SK-N-SH (cell line): ENCODE data around the gene NUP205. TPM values are rescaled to one million over a fixed set of nuclear protein-coding genes. Genes with fewer than 3 reads are reported as not detected.

Experiments used
- CTCF ChIA-PET: fragments of 300-600, 350-600 bp; formaldehyde crosslinking; extraction: SDS; loops from one replicate; lab custom pipeline; 2021; lab: Yijun Ruan, JAX
- POLR2A ChIA-PET: fragments of 350-600 bp; sonication (Branson Sonifier 250); formaldehyde crosslinking; extraction: SDS; loops from one replicate; lab custom pipeline; 2020; ENCODE audit warnings: antibody characterized with exemption, inconsistent platforms; lab: Yijun Ruan, JAX
- DNase-seq: peaks from one replicate; pipeline ENCODE4 v3.0.0; 2012
- H2AFZ ChIP-seq: fragments of 200-600 bp; sonication (generic); 2 replicates; pipeline ENCODE4 v1.8.1; 2016; ENCODE audit warnings: antibody characterized with exemption, mild to moderate bottlenecking, low read depth
- H3F3A ChIP-seq: fragments of 200-600 bp; sonication (generic); replicated peaks from 2 replicates; pipeline ENCODE3; 2016; ENCODE audit warnings: antibody characterized with exemption, mild to moderate bottlenecking; ENCODE audit not compliant: insufficient read depth
- H3K27ac ChIP-seq, 2 experiments: fragments of 200-500 bp in 1 of 2; fragments of 200-600 bp in 1 of 2; sonication (Bioruptor generic) in 1 of 2; sonication (generic), shearing (Covaris generic) in 1 of 2; 2 replicates each; pipeline versions ENCODE4 v1.5.1 to v1.6.1; 2014 to 2016; ENCODE audit warnings: low read depth in 2 of 2, inconsistent platforms in 1 of 2, low read length in 1 of 2, mild to moderate bottlenecking in 1 of 2, mixed read lengths in 1 of 2
- H3K27me3 ChIP-seq: fragments of 200-600 bp; sonication (generic), shearing (Covaris generic); 2 replicates; pipeline ENCODE4 v1.6.1; 2016; ENCODE audit warnings: mixed run types; ENCODE audit not compliant: insufficient read depth
- H3K36me3 ChIP-seq, 2 experiments: fragments of 200-500 bp in 1 of 2; fragments of 200-600 bp in 1 of 2; sonication (Bioruptor generic) in 1 of 2; sonication (generic) in 1 of 2; replicated peaks in 1 of 2; 2 replicates each; pipeline versions ENCODE3 to v1.5.1; 2014 to 2016; ENCODE audit warnings: low read length in 1 of 2, mild to moderate bottlenecking in 1 of 2; ENCODE audit not compliant: insufficient read depth in 2 of 2, control insufficient read depth in 1 of 2
- H3K4me1 ChIP-seq, 2 experiments: fragments of 200-500 bp in 1 of 2; fragments of 200-600 bp in 1 of 2; sonication (Bioruptor generic) in 1 of 2; sonication (generic), shearing (Covaris generic) in 1 of 2; 2 replicates each; pipeline versions ENCODE4 v1.5.1 to v1.6.1; 2014 to 2016; ENCODE audit warnings: low read depth in 1 of 2, low read length in 1 of 2, mixed run types in 1 of 2; ENCODE audit not compliant: insufficient read depth in 2 of 2, control insufficient read depth in 1 of 2
- H3K4me2 ChIP-seq: fragments of 200-600 bp; sonication (generic), shearing (Covaris generic); 2 replicates; pipeline ENCODE4 v1.6.1; 2017; ENCODE audit warnings: mixed run types
- H3K4me3 ChIP-seq, 2 experiments: fragments of 200-500 bp in 1 of 2; fragments of 200-600 bp in 1 of 2; sonication (Bioruptor generic) in 1 of 2; sonication (generic), shearing (Covaris generic) in 1 of 2; 2 replicates each; pipeline versions ENCODE4 v1.5.1 to v1.8.1; 2014 to 2016; ENCODE audit warnings: low read depth in 2 of 2, inconsistent platforms in 1 of 2, low read length in 1 of 2, mild to moderate bottlenecking in 1 of 2, mixed read lengths in 1 of 2, moderate library complexity in 1 of 2
- H3K79me2 ChIP-seq: fragments of 200-600 bp; sonication (generic); 2 replicates; pipeline ENCODE4 v1.8.1; 2017; ENCODE audit warnings: mild to moderate bottlenecking; ENCODE audit not compliant: insufficient read depth
- H3K9ac ChIP-seq: fragments of 200-600 bp; sonication (generic); 2 replicates; pipeline ENCODE4 v1.6.1; 2017; ENCODE audit warnings: mixed run types
- H3K9me2 ChIP-seq: fragments of 200-600 bp; sonication (generic); 2 replicates; pipeline ENCODE4 v1.6.1; 2017; ENCODE audit warnings: mixed run types
- H3K9me3 ChIP-seq: fragments of 200-600 bp; sonication (generic); 2 replicates; pipeline ENCODE4 v1.6.1; 2017; ENCODE audit warnings: mixed run types, mild to moderate bottlenecking, moderate library complexity
- H4K20me1 ChIP-seq: fragments of 200-600 bp; sonication (generic); 2 replicates; pipeline ENCODE4 v1.6.1; 2017; ENCODE audit warnings: mild to moderate bottlenecking, mixed run types; ENCODE audit not compliant: insufficient read depth
- CHD2 ChIP-seq: fragments of 150-350 bp; IDR thresholded peaks from 2 replicates; pipeline ENCODE4 v1.6.1; 2018; ENCODE audit warnings: low read length; ENCODE audit not compliant: partially characterized antibody
- ELF1 ChIP-seq: IDR thresholded peaks from 2 replicates; pipeline ENCODE4 v1.4.0; 2012
- EP300 ChIP-seq, 2 experiments: IDR thresholded peaks; 2 replicates each; pipeline versions ENCODE4 v1.4.0 to v1.6.1; 2012; ENCODE audit warnings: borderline replicate concordance in 1 of 2, low read depth in 1 of 2, low read length in 1 of 2
- FOSL2 ChIP-seq: IDR thresholded peaks from 2 replicates; pipeline ENCODE4 v1.4.0; 2012; ENCODE audit warnings: low read depth, mild to moderate bottlenecking, moderate library complexity, borderline replicate concordance
- FOXJ3 ChIP-seq: sonication (generic); formaldehyde crosslinking; IDR thresholded peaks from 2 replicates; pipeline ENCODE4 v1.5.1; 2020; ENCODE audit warnings: mild to moderate bottlenecking, missing genetic modification reagents
- JUND ChIP-seq: IDR thresholded peaks from 2 replicates; pipeline ENCODE4 v1.4.0; 2012
- NFIC ChIP-seq: IDR thresholded peaks from 2 replicates; pipeline ENCODE4 v1.4.0; 2012; ENCODE audit warnings: borderline replicate concordance
- NRF1 ChIP-seq: IDR thresholded peaks from 2 replicates; pipeline ENCODE4 v1.6.1; 2012; ENCODE audit warnings: low read depth, mild to moderate bottlenecking, low read length
- RXRA ChIP-seq: IDR thresholded peaks from 2 replicates; pipeline ENCODE4 v1.4.0; 2012; ENCODE audit warnings: low read depth, mild to moderate bottlenecking, borderline replicate concordance
- TCF12 ChIP-seq: IDR thresholded peaks from 2 replicates; pipeline ENCODE4 v1.4.0; 2012
- YY1 ChIP-seq: IDR thresholded peaks from 2 replicates; pipeline ENCODE4 v1.4.0; 2012; ENCODE audit warnings: low read depth, mild to moderate bottlenecking
- WGBS: methylation state at CpG from one replicate; pipeline ENCODE4 v1.1.6; 2017; ENCODE audit warnings: low lambda C conversion rate; 5-methylcytosine and 5-hydroxymethylcytosine counted together
- polyA plus RNA-seq, 3 experiments: library from polyadenylated mRNA; depleted of rRNA; stranded (reverse); fragments of >200 nt; gene quantifications; 2 replicates each; pipeline ENCODE4 v1.2.3, GENCODE V29; 2012
- TF ChIP-seq, protein P1 (sequence below): IDR thresholded peaks from 2 replicates; pipeline ENCODE4 v1.4.0; 2012; ENCODE audit warnings: low read depth
- TF ChIP-seq, protein P2 (sequence below): IDR thresholded peaks from 2 replicates; pipeline ENCODE4; 2012
- TF ChIP-seq, protein P3 (sequence below): IDR thresholded peaks from 2 replicates; pipeline ENCODE4 v1.6.1; 2012; ENCODE audit warnings: mild to moderate bottlenecking, low read depth, low read length, moderate library complexity
- TF ChIP-seq, protein P4 (sequence below): fragments of 200-600 bp; sonication (generic); IDR thresholded peaks from 2 replicates; pipeline ENCODE4 v1.6.1; 2017; ENCODE audit warnings: antibody characterized with exemption, mild to moderate bottlenecking, moderate library complexity

The NUP205 gene
- polyA plus RNA-seq, 1 of the 3 experiments (the other 2 are of a cell fraction): 48.2 TPM

DNA sequence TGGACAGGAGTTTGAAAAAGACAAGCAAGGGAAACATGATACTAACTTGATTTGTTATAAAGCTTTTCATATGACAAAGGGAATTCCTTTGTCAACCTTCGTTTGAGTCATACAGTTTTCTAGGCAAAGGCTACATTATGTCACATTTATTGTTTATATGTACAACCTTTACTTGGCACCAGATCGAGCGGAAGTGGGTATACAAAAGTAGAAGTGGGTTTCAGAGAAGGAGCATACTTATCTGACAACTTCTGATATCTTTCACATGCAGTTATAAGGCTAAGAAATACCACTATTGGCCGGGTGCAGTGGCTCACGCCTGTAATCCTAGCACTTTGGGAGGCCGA is 115.6 kb downstream of the NUP205 start:
- TF ChIP-seq NRF1 (no peak), FOXJ3 (CRISPR knock-in tag) (no peak), TCF12 (peak; percentile 56; the same call in 1 of the 2 replicates), CHD2 (no peak), EP300 (IDR thresholded peaks at IDR 0.05; ENCODE audit: borderline replicate concordance in 1 of 2, low read depth in 1 of 2, low read length in 1 of 2) (0 out of 4 replicates have a peak, but pooled peaks of 1 of the 2 experiments have one; percentile 43), JUND (peak; percentile 47), FOSL2 (0 out of 2 replicates have a peak, but pooled peaks have one; percentile 46), YY1 (no peak), ELF1 (no peak), RXRA (peak; percentile 43; the same call in 1 of the 2 replicates), NFIC (peak; percentile 66; the same call in 1 of the 2 replicates)
- TF ChIP-seq, protein P1, sequence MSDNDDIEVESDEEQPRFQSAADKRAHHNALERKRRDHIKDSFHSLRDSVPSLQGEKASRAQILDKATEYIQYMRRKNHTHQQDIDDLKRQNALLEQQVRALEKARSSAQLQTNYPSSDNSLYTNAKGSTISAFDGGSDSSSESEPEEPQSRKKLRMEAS: no peak; the same call in 1 of the 2 replicates
- TF ChIP-seq, protein P2, sequence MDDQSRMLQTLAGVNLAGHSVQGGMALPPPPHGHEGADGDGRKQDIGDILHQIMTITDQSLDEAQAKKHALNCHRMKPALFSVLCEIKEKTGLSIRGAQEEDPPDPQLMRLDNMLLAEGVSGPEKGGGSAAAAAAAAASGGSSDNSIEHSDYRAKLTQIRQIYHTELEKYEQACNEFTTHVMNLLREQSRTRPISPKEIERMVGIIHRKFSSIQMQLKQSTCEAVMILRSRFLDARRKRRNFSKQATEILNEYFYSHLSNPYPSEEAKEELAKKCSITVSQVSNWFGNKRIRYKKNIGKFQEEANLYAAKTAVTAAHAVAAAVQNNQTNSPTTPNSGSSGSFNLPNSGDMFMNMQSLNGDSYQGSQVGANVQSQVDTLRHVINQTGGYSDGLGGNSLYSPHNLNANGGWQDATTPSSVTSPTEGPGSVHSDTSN: peak; percentile 63
- TF ChIP-seq, protein P3, sequence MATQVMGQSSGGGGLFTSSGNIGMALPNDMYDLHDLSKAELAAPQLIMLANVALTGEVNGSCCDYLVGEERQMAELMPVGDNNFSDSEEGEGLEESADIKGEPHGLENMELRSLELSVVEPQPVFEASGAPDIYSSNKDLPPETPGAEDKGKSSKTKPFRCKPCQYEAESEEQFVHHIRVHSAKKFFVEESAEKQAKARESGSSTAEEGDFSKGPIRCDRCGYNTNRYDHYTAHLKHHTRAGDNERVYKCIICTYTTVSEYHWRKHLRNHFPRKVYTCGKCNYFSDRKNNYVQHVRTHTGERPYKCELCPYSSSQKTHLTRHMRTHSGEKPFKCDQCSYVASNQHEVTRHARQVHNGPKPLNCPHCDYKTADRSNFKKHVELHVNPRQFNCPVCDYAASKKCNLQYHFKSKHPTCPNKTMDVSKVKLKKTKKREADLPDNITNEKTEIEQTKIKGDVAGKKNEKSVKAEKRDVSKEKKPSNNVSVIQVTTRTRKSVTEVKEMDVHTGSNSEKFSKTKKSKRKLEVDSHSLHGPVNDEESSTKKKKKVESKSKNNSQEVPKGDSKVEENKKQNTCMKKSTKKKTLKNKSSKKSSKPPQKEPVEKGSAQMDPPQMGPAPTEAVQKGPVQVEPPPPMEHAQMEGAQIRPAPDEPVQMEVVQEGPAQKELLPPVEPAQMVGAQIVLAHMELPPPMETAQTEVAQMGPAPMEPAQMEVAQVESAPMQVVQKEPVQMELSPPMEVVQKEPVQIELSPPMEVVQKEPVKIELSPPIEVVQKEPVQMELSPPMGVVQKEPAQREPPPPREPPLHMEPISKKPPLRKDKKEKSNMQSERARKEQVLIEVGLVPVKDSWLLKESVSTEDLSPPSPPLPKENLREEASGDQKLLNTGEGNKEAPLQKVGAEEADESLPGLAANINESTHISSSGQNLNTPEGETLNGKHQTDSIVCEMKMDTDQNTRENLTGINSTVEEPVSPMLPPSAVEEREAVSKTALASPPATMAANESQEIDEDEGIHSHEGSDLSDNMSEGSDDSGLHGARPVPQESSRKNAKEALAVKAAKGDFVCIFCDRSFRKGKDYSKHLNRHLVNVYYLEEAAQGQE: no peak
- TF ChIP-seq, protein P4, sequence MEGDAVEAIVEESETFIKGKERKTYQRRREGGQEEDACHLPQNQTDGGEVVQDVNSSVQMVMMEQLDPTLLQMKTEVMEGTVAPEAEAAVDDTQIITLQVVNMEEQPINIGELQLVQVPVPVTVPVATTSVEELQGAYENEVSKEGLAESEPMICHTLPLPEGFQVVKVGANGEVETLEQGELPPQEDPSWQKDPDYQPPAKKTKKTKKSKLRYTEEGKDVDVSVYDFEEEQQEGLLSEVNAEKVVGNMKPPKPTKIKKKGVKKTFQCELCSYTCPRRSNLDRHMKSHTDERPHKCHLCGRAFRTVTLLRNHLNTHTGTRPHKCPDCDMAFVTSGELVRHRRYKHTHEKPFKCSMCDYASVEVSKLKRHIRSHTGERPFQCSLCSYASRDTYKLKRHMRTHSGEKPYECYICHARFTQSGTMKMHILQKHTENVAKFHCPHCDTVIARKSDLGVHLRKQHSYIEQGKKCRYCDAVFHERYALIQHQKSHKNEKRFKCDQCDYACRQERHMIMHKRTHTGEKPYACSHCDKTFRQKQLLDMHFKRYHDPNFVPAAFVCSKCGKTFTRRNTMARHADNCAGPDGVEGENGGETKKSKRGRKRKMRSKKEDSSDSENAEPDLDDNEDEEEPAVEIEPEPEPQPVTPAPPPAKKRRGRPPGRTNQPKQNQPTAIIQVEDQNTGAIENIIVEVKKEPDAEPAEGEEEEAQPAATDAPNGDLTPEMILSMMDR: no peak
- no peak for DNase-seq
- peak overlapping the region; percentile 31; the same call in 1 of the 2 replicates for H3K9ac ChIP-seq

More for the DNA sequence above, 115.6 kb downstream of the NUP205 start:
- Histone ChIP-seq H3K4me1 (peaks cover 10 to 35% of the 10 kb centered on the region in 2 experiments), H3K79me2 (peaks cover 100% of the 10 kb centered on the region), H3F3A (peaks cover 47% of the 10 kb centered on the region), H3K36me3 (peaks cover 27 to 33% of the 10 kb centered on the region in 2 experiments), H3K27me3 (no peaks in the 10 kb centered on the region), H3K4me2 (peak overlapping the region; percentile 42; the same call in 1 of the 2 replicates), H3K27ac (peak overlapping the region; percentile 71 to 77; a peak in 3 of 4 replicates), H4K20me1 (peaks cover 39% of the 10 kb centered on the region), H2AFZ (no peak overlapping the region), H3K9me3 (no peaks in the 10 kb centered on the region), H3K4me3 (no peak overlapping the region), H3K9me2 (no peaks in the 10 kb centered on the region)
- POLR2A ChIA-PET: interaction anchor here (1.4 kb wide), 1 partner anchor 11 kb away, joined by 5 read pairs; the partner anchor contains the start of gene STMP1
- 56% methylated on average over 6 of the region's 6 CpGs for WGBS
- CTCF ChIA-PET: interaction anchor here (0.8 to 9.3 kb wide), 42 partner anchors 9 to 1919 kb away, joined by 3 to 153 read pairs (median 4); partner anchors contain the start of gene STMP1
